HuH-7 (cell line): ENCODE results near the gene GRB10.

Experiments used
- DNase-seq: peaks from one replicate; pipeline ENCODE4 v3.0.0; 2011; ENCODE audit warnings: low spot score

Gene GRB10

GRCh38 chr7:50782375-50783208, at the start of gene GRB10:
GRB10 (minus strand) TSS chr7:50782896; CDS start chr7:50732322, 50,574 bp downstream.
- no peak for DNase-seq

DNA sequence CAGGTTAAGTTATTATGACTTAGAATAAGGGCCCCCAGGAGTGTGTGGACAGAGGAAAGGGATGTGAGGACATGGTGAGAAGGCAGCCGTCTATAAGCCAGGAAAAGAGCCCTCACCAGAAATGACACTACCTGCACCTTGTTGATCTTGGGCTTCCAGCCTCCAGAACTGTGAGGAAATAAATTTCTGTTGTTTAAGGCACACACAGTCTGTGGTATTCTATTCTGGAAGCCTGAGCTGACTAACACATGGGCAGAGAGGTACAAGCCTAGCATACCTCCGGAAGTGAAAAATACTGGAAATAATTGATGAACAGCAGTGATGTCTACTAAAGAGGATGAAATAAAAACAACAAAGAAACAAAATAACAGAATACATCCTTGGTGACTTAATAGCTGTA, 46.1 kb upstream of the GRB10 start:
- no peak for DNase-seq

DNA sequence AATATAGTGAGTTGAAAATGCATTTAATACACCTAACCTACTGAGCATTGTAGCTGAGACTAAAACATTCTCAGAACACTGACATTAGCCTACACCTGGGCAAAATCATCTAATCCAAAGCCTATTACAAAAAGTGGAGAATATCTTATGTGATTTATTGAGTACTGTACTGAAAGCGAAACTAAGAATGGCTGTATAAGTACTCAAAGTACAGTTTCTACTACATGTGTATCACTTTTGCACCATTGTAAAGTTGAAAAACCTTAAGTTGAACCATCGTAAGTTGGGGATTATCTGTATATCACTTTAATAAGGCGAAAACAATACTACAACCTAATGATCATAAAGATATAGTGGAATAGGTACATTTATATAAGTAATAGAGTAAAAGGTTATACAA, 45.4 kb upstream of the GRB10 start:
- no peak for DNase-seq

GRCh38 chr7:50827281-50827680, 44.6 kb upstream of the GRB10 start:
- no peak for DNase-seq

- no peak for DNase-seq
Observed at GRCh38 chr7:50826371-50827172, 43.9 kb upstream of the GRB10 start.

GRCh38 chr7:50825465-50825864, 42.8 kb upstream of the GRB10 start:
- DNase-seq: no peak

DNA sequence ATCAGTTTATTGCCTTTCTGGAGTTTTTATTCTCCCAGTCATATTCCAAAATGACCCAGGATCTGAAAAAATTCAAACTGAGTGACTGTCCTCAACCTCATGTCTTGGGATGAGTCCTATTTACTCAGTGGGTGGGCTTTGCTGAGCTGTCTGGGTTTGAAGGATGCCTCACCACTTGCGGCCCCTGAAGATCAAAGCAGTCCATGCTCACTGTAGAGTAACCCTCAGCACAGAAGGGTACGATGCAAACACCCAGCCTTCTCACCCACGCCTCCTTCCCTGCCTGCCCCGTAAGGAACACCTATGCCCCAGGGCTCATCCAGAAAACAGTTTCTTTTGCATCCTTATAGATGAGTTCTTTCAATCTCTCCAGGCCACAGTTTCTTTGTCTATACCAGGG, 42.2 kb upstream of the GRB10 start:
- no peak for DNase-seq

- no peak for DNase-seq
Observed at GRCh38 chr7:50822706-50823105, 40.0 kb upstream of the GRB10 start.

- no peak for DNase-seq
Observed at GRCh38 chr7:50822110-50822509, 39.4 kb upstream of the GRB10 start.

DNA sequence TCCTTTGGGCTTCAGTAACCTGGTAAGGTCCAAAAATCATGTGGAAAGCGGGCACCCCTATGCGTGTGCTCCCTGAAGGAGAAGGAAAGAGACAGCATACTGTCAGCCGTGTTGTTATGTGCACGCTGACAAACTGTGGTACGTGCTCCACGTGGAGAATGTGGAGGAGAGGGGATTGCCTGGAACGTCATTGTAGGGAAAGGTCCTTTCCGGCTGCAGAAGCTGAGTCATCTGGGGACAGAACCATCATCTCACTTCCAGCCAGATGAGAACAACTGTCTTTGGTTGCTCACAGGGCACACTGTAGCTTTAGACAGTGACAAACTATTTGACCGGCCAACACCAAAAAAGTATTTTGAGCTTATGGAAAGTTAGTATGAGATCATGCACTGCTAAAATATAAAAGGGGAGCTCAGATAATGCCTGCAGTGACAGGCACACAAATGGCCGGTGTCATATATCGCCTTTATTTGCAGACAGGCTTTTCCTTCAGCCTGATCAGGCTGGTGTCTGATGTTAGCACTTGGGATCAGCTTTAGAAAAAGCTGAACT, 38.8 kb upstream of the GRB10 start:
- no peak for DNase-seq

DNA sequence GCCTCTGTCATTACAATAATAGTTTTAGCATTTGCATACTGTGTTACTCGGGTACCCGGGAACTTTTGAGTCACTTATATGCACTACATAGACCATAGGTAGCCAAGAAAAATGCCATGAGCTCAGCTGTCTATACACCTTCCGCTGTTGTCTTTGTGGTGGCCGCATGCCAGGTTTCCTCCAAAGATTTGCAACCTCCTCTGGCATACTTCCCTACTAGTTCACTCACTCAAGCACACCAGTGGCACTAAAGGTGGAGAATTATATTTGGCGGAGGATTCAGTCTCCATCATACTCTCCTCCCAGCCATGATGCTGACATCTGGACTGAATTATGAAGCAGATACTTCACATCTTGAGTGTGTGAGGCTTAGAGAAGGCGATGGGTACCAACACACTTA, 35.6 kb upstream of the GRB10 start:
- no peak for DNase-seq

DNA sequence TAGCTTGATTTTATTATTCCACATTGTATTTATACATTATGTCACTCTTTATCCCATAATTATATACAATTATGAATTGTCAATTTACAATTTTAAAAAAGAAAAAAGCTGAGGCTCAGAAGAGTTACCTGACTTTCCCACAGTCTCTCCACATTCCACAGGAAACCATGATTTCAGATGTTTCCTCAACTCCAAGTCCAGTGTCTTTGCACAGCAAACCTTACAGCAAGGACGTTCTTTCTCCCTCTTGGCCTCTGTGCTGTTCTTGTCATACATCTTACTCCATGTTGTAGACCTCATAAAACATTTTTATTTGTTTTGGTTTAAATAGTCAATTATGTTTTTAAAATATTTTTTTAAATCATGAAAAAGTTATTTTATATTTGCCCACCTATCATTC, 34.9 kb upstream of the GRB10 start:
- no peak for DNase-seq

GRCh38 chr7:50815138-50815537, 32.4 kb upstream of the GRB10 start:
- DNase-seq: no peak

DNA sequence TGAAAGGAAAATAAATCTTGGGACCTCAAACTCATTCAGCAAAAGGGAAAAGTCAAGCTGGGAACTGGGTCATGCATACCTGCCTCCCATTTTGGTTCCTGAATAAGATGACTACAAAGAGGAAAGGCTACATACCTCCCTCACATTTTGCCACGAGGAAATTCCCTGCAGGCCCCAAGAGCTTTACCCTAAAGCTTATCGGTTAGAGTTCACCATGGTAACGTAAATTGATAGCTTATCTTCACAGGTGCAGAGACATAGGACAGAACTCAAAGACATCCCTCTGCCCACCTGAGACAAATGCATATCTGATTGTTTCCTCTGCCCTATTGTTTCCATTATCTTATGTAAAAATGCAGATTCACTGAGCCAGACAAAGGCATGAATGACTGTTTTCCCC, 31.5 kb upstream of the GRB10 start:
- DNase-seq: no peak

GRCh38 chr7:50812841-50813475, 30.3 kb upstream of the GRB10 start:
- DNase-seq: no peak

- no peak for DNase-seq
Observed at GRCh38 chr7:50812094-50812493, 29.4 kb upstream of the GRB10 start.

DNA sequence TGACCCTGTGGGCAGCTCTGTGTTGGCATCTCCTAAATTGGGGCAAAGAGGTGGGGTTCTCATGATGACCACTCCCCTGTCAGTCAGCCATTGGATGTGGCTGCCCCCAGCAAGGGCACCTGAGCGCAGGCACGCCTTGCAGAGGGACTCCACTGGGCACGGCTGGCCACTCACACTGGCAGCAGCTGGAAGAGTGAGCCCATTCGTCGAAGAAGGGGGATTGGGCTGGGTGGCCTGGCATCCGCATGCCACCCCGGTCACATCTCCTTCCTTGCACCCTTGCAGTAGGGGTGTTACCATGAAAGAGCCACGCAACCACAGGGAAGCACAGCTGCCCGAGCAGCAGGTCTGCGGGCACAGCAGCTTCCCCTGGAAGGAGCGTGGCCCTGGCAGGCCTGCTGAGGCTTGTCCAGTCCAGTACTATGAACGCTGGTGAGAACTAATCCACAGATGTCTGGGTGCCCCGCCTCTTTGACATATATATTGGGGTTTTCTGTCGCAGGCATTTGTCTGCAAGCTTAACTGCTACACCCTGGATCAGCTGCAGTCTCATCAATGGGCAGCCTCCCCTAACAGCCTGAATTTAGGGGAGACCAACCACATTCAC, 25.7 kb upstream of the GRB10 start:
- DNase-seq: no peak

DNA sequence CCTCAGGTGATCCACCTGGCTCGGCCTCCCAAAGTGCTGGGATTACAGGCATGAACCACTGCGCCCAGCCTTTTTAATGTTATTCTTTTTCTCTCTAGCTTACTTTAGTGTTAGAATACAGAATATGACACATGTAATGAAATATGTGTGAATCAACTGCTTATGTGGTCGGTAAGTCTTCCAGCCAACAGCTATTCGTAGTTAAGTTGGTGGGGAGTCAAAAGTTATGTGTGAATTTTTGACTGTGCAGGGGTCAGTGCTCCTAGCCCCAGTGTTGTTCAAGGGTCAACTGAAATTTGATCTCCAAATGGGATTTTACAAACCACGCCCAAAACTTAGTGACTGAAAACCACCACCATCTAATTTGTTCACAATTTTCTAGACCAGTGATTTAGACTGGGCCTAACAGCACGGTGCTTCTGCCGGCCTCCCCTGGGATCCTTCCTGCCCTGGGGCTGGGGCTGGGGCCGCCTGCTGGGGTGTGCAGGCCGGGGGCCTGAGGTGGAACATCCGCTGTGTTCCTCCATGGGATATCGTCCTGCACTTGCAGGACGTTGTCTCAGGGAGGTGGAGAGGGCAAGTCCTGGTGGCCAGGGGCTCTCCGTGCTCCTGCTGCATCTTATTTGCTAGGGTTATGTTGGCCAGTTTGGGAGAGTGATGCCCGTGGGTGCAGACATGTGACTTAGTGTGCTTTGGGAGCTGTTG, 24.5 kb upstream of the GRB10 start:
- no peak for DNase-seq

GRCh38 chr7:50806143-50806542, 23.4 kb upstream of the GRB10 start:
- DNase-seq: no peak

- DNase-seq: no peak
Observed at GRCh38 chr7:50805447-50806125, 22.9 kb upstream of the GRB10 start.
